OCI-LY1 (cell line): ENCODE data around the gene FGGY.

ENCODE experiments used
- H2AFZ ChIP-seq: fragments of 200-600 bp; sonication (generic), shearing (Covaris generic); 2 replicates; pipeline ENCODE4 v1.6.0; 2014; ENCODE audit warnings: antibody characterized with exemption, mild to moderate bottlenecking, low read length
- H3F3A ChIP-seq: fragments of 200-600 bp; sonication (generic), shearing (Covaris generic); 2 replicates; pipeline ENCODE4 v1.6.0; 2014; ENCODE audit warnings: mild to moderate bottlenecking, antibody characterized with exemption, low read length, moderate library complexity; ENCODE audit not compliant: insufficient read depth
- H3K27ac ChIP-seq: fragments of 200-600 bp; sonication (generic); 2 replicates; pipeline ENCODE4 v1.5.1; 2014; ENCODE audit warnings: low read length, mixed run types, mild to moderate bottlenecking, low read depth; ENCODE audit not compliant: poor library complexity, severe bottlenecking
- H3K27me3 ChIP-seq: fragments of 200-600 bp; sonication (generic); 2 replicates; pipeline ENCODE4 v1.6.0; 2014; ENCODE audit warnings: antibody characterized with exemption, mild to moderate bottlenecking, low read length, moderate library complexity; ENCODE audit not compliant: insufficient read depth
- H3K36me3 ChIP-seq: fragments of 200-600 bp; sonication (generic); 2 replicates; pipeline ENCODE4 v1.6.1; 2014; ENCODE audit warnings: mild to moderate bottlenecking, antibody characterized with exemption, low read length, moderate library complexity, mixed read lengths; ENCODE audit not compliant: insufficient read depth
- H3K4me1 ChIP-seq: fragments of 200-600 bp; sonication (generic); 2 replicates; pipeline ENCODE4 v1.5.1; 2014; ENCODE audit warnings: mild to moderate bottlenecking, low read length, moderate library complexity; ENCODE audit not compliant: insufficient read depth, severe bottlenecking
- H3K4me2 ChIP-seq: fragments of 200-600 bp; sonication (generic), shearing (Covaris generic); 2 replicates; pipeline ENCODE4 v1.6.1; 2014; ENCODE audit warnings: low read length
- H3K4me3 ChIP-seq: fragments of 200-600 bp; sonication (generic); 2 replicates; pipeline ENCODE4 v1.5.1; 2014; ENCODE audit warnings: low read length, low read depth, mild to moderate bottlenecking, mixed read lengths; ENCODE audit not compliant: poor library complexity, severe bottlenecking
- H3K79me2 ChIP-seq: fragments of 200-600 bp; shearing (Covaris generic); 2 replicates; pipeline ENCODE4 v1.6.1; 2016; ENCODE audit warnings: mixed run types, low read length, mixed read lengths; ENCODE audit not compliant: insufficient read depth
- H3K9ac ChIP-seq: fragments of 200-600 bp; sonication (generic), shearing (Covaris generic); 2 replicates; pipeline ENCODE4 v1.6.1; 2014; ENCODE audit warnings: mild to moderate bottlenecking, low read length, mixed read lengths
- H3K9me2 ChIP-seq: fragments of 200-600 bp; sonication (generic), shearing (Covaris generic); 2 replicates; pipeline ENCODE4 v1.6.1; 2014; ENCODE audit warnings: low read depth, mild to moderate bottlenecking, low read length, mixed read lengths
- H3K9me3 ChIP-seq: fragments of 200-600 bp; shearing (Covaris generic); 2 replicates; pipeline ENCODE4 v1.6.1; 2014; ENCODE audit warnings: low read length, mixed read lengths
- H4K20me1 ChIP-seq: fragments of 200-600 bp; sonication (generic), shearing (Covaris generic); 2 replicates; pipeline ENCODE4 v1.6.0; 2016; ENCODE audit warnings: mild to moderate bottlenecking, low read length; ENCODE audit not compliant: insufficient read depth
- CTCF ChIP-seq: fragments of 200-600 bp; sonication (generic), shearing (Covaris generic); IDR thresholded peaks from 2 replicates; pipeline ENCODE4 v1.5.1; 2017; ENCODE audit warnings: mild to moderate bottlenecking, antibody characterized with exemption, low read length, moderate library complexity, mixed read lengths
- EZH2 ChIP-seq: fragments of 200-600 bp; sonication (generic), shearing (Covaris generic); IDR thresholded peaks from 2 replicates; pipeline ENCODE4 v1.8.0; 2017; ENCODE audit warnings: borderline replicate concordance, mixed run types, mild to moderate bottlenecking, antibody characterized with exemption, low read length, moderate library complexity, mixed read lengths

The FGGY gene

GRCh38 chr1:59360729-59361128 lies 63.8 kb downstream of the FGGY start:
- no peak overlapping the region for H2AFZ ChIP-seq
- H3K9me3 ChIP-seq: no peaks in the 10 kb centered on the region
- H3K4me2 ChIP-seq: no peak overlapping the region
- H4K20me1 ChIP-seq: no peaks in the 10 kb centered on the region
- H3K4me1 ChIP-seq: peaks cover under 1% of the 10 kb centered on the region
- H3K27me3 ChIP-seq: no peaks in the 10 kb centered on the region
- TF ChIP-seq CTCF (no peak), EZH2 (no peak)
- no peak overlapping the region for H3K9ac ChIP-seq
- H3K27ac ChIP-seq: no peak overlapping the region
- no peaks in the 10 kb centered on the region for H3F3A ChIP-seq
- H3K4me3 ChIP-seq: no peak overlapping the region
- no peaks in the 10 kb centered on the region for H3K36me3 ChIP-seq
- H3K79me2 ChIP-seq: no peaks in the 10 kb centered on the region
- H3K9me2 ChIP-seq: no peaks in the 10 kb centered on the region

- Histone ChIP-seq H3K9me2 (no peaks in the 10 kb centered on the region), H3K27ac (no peak overlapping the region), H2AFZ (no peak overlapping the region), H3K36me3 (no peaks in the 10 kb centered on the region), H4K20me1 (no peaks in the 10 kb centered on the region), H3K4me1 (no peaks in the 10 kb centered on the region), H3K9ac (no peak overlapping the region), H3K4me2 (no peak overlapping the region), H3K27me3 (no peaks in the 10 kb centered on the region), H3K4me3 (no peak overlapping the region), H3K9me3 (no peaks in the 10 kb centered on the region), H3F3A (no peaks in the 10 kb centered on the region), H3K79me2 (no peaks in the 10 kb centered on the region)
- TF ChIP-seq CTCF (no peak), EZH2 (no peak)
These were observed 64.9 kb downstream of the FGGY start for GRCh38 chr1:59361766-59362165.

- Histone ChIP-seq H3K27ac (no peak overlapping the region), H3K4me2 (no peak overlapping the region)
These were observed 67.1 kb downstream of the FGGY start for GRCh38 chr1:59364037-59364436.

More at GRCh38 chr1:59364037-59364436, 67.1 kb downstream of the FGGY start:
- no peaks in the 10 kb centered on the region for H3K79me2 ChIP-seq
- no peak overlapping the region for H3K9ac ChIP-seq
- H3K4me3 ChIP-seq: no peak overlapping the region
- no peaks in the 10 kb centered on the region for H3F3A ChIP-seq
- H3K27me3 ChIP-seq: no peaks in the 10 kb centered on the region
- H3K4me1 ChIP-seq: no peaks in the 10 kb centered on the region
- H3K36me3 ChIP-seq: no peaks in the 10 kb centered on the region
- H3K9me2 ChIP-seq: no peaks in the 10 kb centered on the region
- no peak for TF ChIP-seq EZH2
- no peak for TF ChIP-seq CTCF
- H4K20me1 ChIP-seq: no peaks in the 10 kb centered on the region
- H3K9me3 ChIP-seq: no peaks in the 10 kb centered on the region
- no peak overlapping the region for H2AFZ ChIP-seq
